ENCODE data around the gene FIS1.

FIS1 gene

DNA sequence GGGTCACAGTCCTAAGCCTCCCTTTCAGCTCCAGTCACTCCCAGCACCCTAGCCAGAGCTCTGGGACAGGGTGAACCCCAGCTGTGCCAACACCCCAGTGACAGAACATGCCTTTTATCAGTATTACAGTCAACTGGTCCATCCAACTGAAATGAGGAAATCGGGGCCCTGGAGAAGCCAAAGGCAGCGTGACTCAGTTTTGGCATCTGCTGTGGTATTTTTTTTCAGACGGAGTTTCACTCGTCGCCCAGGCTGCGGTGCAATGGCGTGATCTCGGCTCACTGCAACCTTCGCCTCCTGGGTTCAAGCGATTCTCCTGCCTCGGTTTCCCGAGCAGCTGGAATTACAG lies 3.9 kb downstream of the FIS1 start:
- in situ Hi-C loops (cut with HindIII; ENCODE audit: low sequenced_read_pairs) = no loop called here
- DNase-seq (ENCODE audit: low read depth) = no peak
- TF ChIP-seq, protein P1, sequence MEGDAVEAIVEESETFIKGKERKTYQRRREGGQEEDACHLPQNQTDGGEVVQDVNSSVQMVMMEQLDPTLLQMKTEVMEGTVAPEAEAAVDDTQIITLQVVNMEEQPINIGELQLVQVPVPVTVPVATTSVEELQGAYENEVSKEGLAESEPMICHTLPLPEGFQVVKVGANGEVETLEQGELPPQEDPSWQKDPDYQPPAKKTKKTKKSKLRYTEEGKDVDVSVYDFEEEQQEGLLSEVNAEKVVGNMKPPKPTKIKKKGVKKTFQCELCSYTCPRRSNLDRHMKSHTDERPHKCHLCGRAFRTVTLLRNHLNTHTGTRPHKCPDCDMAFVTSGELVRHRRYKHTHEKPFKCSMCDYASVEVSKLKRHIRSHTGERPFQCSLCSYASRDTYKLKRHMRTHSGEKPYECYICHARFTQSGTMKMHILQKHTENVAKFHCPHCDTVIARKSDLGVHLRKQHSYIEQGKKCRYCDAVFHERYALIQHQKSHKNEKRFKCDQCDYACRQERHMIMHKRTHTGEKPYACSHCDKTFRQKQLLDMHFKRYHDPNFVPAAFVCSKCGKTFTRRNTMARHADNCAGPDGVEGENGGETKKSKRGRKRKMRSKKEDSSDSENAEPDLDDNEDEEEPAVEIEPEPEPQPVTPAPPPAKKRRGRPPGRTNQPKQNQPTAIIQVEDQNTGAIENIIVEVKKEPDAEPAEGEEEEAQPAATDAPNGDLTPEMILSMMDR (IDR thresholded peaks at IDR 0.05; ENCODE audit: low read depth, low read length, missing control alignments) = no peak
- H3K4me3 ChIP-seq (ENCODE audit: low read depth, low read length) = no peak overlapping the region

DNA sequence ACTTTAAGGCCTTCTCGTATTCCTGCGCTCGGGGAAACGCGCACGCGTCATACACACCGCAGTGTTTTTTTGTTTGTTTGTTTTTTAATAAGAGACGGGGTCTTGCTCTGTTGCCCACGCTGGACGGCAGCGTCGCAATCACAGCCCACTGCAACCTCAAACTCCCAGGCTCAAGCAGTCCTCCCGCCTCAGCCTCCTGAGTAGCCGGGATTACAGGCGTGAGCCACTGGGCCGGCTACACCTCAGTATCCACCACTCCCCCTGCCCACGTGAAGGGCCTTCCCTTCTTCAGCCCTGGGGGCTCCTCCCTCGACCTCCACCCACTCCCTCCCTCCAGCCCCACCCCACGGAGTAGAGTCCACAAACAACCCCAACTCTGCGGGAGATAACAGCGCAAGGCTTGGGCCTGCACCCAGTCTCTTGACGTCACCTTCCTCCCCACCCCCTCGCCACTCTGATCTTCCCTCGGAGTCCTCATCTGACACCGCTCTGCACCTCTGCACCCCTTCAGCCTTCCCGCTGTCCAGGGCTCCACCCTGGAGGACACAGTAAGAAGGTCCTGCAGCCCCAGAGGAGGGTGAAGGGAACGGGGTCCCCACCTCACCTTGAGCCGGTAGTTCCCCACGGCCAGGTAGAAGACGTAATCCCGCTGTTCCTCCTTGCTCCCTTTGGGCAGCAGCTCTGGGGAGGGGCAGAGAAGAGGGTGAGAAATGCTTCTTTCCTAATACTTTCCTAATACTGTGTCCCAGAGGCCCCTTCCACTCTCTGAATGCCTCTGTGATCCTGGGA lies 4.5 kb downstream of the FIS1 start:
- no peak for DNase-seq (ENCODE audit: low read depth)
- H3K4me3 ChIP-seq (ENCODE audit: low read depth, low read length) = no peak overlapping the region
- TF ChIP-seq, protein P1 (IDR thresholded peaks at IDR 0.05; ENCODE audit: low read depth, low read length, missing control alignments) = no peak
- in situ Hi-C loops (cut with HindIII; ENCODE audit: low sequenced_read_pairs) = no loop called here

DNA sequence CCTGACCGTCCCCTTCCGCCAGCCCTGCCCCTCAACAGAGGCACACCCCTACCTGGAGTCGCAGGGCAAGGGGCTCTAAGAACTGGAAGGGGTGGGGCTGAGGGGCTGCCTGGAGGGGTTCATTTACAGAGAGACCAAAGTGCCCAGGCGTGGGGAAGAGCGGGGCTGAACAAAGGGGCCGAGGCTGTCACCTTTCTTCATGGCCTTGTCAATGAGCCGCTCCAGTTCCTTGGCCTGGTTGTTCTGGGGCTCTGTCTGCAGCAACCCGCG lies 5.0 kb downstream of the FIS1 start:
- H3K4me3 ChIP-seq (ENCODE audit: low read depth, low read length) = no peak overlapping the region
- in situ Hi-C loops (cut with HindIII; ENCODE audit: low sequenced_read_pairs) = no loop called here
- TF ChIP-seq, protein P1 (IDR thresholded peaks at IDR 0.05; ENCODE audit: low read depth, low read length, missing control alignments) = no peak
- DNase-seq (ENCODE audit: low read depth) = no peak

DNA sequence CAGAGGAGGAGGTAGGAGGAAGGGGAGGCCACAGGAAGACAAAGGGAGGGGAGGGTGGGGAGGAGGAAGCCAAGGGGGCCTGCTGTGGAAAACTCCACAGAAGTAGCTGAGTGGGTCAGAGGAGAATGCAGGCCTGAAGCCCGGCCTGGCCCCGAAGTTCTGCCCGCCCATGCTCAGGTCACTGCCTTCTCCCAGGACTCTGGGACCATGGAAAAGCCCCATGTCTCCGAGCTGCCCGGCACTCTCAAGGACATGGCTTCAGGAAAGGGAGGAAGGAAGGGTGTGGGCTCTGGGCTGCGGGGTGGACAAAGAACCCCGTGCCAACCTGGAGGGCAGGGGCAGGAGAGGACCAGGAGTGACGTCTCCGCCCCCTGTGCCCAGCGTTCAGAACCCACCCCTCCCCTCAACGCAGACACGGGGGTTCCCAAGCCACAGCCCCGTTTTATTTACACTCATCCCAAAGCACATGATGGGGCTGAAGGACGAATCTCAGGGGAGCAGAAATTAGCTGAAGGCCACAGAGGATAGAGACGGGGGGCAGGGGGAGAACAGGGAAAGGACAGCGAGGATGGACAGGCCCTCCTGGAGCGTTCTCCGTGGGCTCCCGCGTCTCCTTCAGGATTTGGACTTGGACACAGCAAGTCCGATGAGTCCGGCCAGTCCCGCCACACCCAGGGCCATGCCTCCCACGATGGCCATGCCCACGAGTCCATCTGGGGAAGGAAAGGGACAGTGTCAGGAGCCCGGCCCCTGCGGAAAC lies 5.5 kb downstream of the FIS1 start:
- no peak overlapping the region for H3K4me3 ChIP-seq (ENCODE audit: low read depth, low read length)
- no peak for DNase-seq (ENCODE audit: low read depth)
- TF ChIP-seq, protein P1 (IDR thresholded peaks at IDR 0.05; ENCODE audit: low read depth, low read length, missing control alignments) = no peak
- in situ Hi-C loops (cut with HindIII; ENCODE audit: low sequenced_read_pairs) = no loop called here

DNA sequence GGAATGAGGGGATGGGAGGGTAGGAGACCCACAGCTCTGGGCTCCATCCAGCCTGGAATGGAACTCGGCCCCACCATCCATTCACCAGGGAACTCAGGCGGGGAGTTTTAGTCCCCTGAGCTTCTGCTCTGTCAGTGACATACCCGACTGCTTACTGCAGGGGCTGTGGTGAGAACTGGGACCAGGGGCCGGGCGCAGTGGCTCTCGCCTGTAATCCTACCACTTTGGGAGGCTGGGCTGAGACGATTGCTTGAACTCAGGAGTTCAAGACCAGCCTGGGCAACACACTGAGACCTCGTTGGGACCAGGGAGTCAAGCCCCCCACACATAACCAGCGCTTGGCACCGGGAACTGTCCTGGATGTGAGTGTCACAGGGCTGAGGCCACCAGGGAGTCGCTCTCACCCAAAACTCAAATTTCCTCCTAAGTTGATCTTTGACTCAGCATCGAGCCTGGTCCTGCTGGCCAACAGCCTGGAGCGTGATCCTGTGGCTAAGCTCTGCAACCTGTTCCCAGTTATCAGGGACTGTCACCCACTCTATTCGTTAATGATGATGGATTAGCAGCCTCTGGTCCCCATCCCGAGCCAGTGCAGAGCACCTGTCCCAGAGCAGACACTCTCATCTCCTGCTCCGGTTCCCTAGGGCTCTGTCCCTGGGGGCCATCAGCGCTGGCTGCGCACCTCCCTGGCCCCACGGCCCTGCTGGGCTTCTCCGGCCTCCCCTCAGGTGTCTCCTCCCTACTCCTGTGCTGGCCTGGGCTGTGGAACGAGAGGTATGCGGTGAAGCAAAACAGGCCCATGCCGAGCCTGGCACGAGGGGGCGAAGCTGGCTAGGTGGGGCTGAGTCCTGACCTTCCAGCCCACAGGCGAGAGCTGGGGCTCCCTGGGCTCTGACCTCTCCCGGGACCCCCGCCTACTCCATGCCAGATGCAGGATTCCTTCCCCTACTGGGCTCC lies 6.4 kb downstream of the FIS1 start:
- DNase-seq (ENCODE audit: low read depth) = no peak
- H3K4me3 ChIP-seq (ENCODE audit: low read depth, low read length) = no peak overlapping the region
- TF ChIP-seq, protein P1 (IDR thresholded peaks at IDR 0.05; ENCODE audit: low read depth, low read length, missing control alignments) = no peak
- in situ Hi-C loops (cut with HindIII; ENCODE audit: low sequenced_read_pairs) = no loop called here

Measured in astrocyte of the cerebellum (primary cell).